ENCODE measurements around the gene NNMT.
"Not testable (repeated sequence)": the region's sequence is repeated elsewhere in the genome, so short reads cannot be mapped to it uniquely, and the experiment has no call there.

The NNMT gene

GRCh38 chr11:114340311-114341131, 44.3 kb downstream of the NNMT start:
- no peaks in the 10 kb centered on the region for H3K36me3 ChIP-seq (ENCODE audit: insufficient read depth, low read length)
- 48% methylated on average over 18 of the region's 18 CpGs for WGBS
- H3K9ac ChIP-seq (ENCODE audit: low read depth, low read length), result no peak overlapping the region
- H3K4me3 ChIP-seq (ENCODE audit: low read length), result no peak overlapping the region
- peaks cover 3% of the 10 kb centered on the region; the same call in 1 of the 2 replicates for H3K4me1 ChIP-seq (ENCODE audit: insufficient read depth, low read length)
- no peak overlapping the region for H3K27ac ChIP-seq (ENCODE audit: low read depth, low read length)
- no peaks in the 10 kb centered on the region for H3K9me3 ChIP-seq (ENCODE audit: insufficient read depth, low read depth, low read length)
- no peaks in the 10 kb centered on the region for H3K27me3 ChIP-seq (ENCODE audit: insufficient read depth, low read length)

- H3K4me1 ChIP-seq (ENCODE audit: insufficient read depth, low read length); H3K4me3 ChIP-seq (ENCODE audit: low read length); H3K9me3 ChIP-seq (ENCODE audit: insufficient read depth, low read depth, low read length); H3K36me3 ChIP-seq (ENCODE audit: insufficient read depth, low read length); H3K9ac ChIP-seq (ENCODE audit: low read depth, low read length); H3K27ac ChIP-seq (ENCODE audit: low read depth, low read length); H3K27me3 ChIP-seq (ENCODE audit: insufficient read depth, low read length): not testable (repeated sequence)
- 84% methylated on average over 2 of the region's 3 CpGs for WGBS
Observed at GRCh38 chr11:114341667-114342066, 45.5 kb downstream of the NNMT start.

GRCh38 chr11:114342476-114342875, 46.3 kb downstream of the NNMT start:
- Histone ChIP-seq H3K27me3 (ENCODE audit: insufficient read depth, low read length) (no peaks in the 10 kb centered on the region), H3K27ac (ENCODE audit: low read depth, low read length) (no peak overlapping the region), H3K4me3 (ENCODE audit: low read length) (no peak overlapping the region), H3K36me3 (ENCODE audit: insufficient read depth, low read length) (no peaks in the 10 kb centered on the region), H3K4me1 (ENCODE audit: insufficient read depth, low read length) (peaks cover 3% of the 10 kb centered on the region; the same call in 1 of the 2 replicates), H3K9me3 (ENCODE audit: insufficient read depth, low read depth, low read length) (peaks cover 10% of the 10 kb centered on the region), H3K9ac (ENCODE audit: low read depth, low read length) (no peak overlapping the region)
- 87% methylated on average over 2 of the region's 2 CpGs for WGBS

GRCh38 chr11:114343020-114343419, 46.8 kb downstream of the NNMT start:
- H3K9me3 ChIP-seq (ENCODE audit: insufficient read depth, low read depth, low read length), result peaks cover 10% of the 10 kb centered on the region
- 96% methylated on average over 6 of the region's 6 CpGs for WGBS
- H3K27me3 ChIP-seq (ENCODE audit: insufficient read depth, low read length), result no peaks in the 10 kb centered on the region
- H3K4me1 ChIP-seq (ENCODE audit: insufficient read depth, low read length), result peaks cover 3% of the 10 kb centered on the region; the same call in 1 of the 2 replicates
- H3K36me3 ChIP-seq (ENCODE audit: insufficient read depth, low read length), result no peaks in the 10 kb centered on the region
- no peak overlapping the region for H3K27ac ChIP-seq (ENCODE audit: low read depth, low read length)
- H3K9ac ChIP-seq (ENCODE audit: low read depth, low read length), result no peak overlapping the region
- H3K4me3 ChIP-seq (ENCODE audit: low read length), result no peak overlapping the region

- peaks cover 10% of the 10 kb centered on the region for H3K9me3 ChIP-seq (ENCODE audit: insufficient read depth, low read depth, low read length)
- no peaks in the 10 kb centered on the region for H3K27me3 ChIP-seq (ENCODE audit: insufficient read depth, low read length)
- H3K4me1 ChIP-seq (ENCODE audit: insufficient read depth, low read length), result peaks cover 3% of the 10 kb centered on the region; the same call in 1 of the 2 replicates
- no peak overlapping the region for H3K9ac ChIP-seq (ENCODE audit: low read depth, low read length)
- 96% methylated on average over 4 of the region's 4 CpGs for whole genome bisulfite sequencing
- no peak overlapping the region for H3K4me3 ChIP-seq (ENCODE audit: low read length)
- H3K27ac ChIP-seq (ENCODE audit: low read depth, low read length), result no peak overlapping the region
- H3K36me3 ChIP-seq (ENCODE audit: insufficient read depth, low read length), result no peaks in the 10 kb centered on the region
Observed at GRCh38 chr11:114343493-114343892, 47.3 kb downstream of the NNMT start.

GRCh38 chr11:114344494-114344893, 48.3 kb downstream of the NNMT start:
- Histone ChIP-seq H3K4me1 (ENCODE audit: insufficient read depth, low read length) (peaks cover 3% of the 10 kb centered on the region; the same call in 1 of the 2 replicates), H3K36me3 (ENCODE audit: insufficient read depth, low read length) (no peaks in the 10 kb centered on the region), H3K4me3 (ENCODE audit: low read length) (no peak overlapping the region), H3K9ac (ENCODE audit: low read depth, low read length) (no peak overlapping the region), H3K9me3 (ENCODE audit: insufficient read depth, low read depth, low read length) (peaks cover 10% of the 10 kb centered on the region), H3K27me3 (ENCODE audit: insufficient read depth, low read length) (no peaks in the 10 kb centered on the region), H3K27ac (ENCODE audit: low read depth, low read length) (no peak overlapping the region)
- WGBS, result 96% methylated on average over 2 of the region's 4 CpGs

GRCh38 chr11:114345575-114346222, 49.5 kb downstream of the NNMT start:
- Histone ChIP-seq H3K4me1 (ENCODE audit: insufficient read depth, low read length) (no peaks in the 10 kb centered on the region), H3K27me3 (ENCODE audit: insufficient read depth, low read length) (no peaks in the 10 kb centered on the region), H3K4me3 (ENCODE audit: low read length) (no peak overlapping the region), H3K9ac (ENCODE audit: low read depth, low read length) (no peak overlapping the region), H3K36me3 (ENCODE audit: insufficient read depth, low read length) (no peaks in the 10 kb centered on the region), H3K9me3 (ENCODE audit: insufficient read depth, low read depth, low read length) (peaks cover 10% of the 10 kb centered on the region), H3K27ac (ENCODE audit: low read depth, low read length) (no peak overlapping the region)
- WGBS, result 98% methylated on average over 2 of the region's 3 CpGs

GRCh38 chr11:114346709-114347141, 50.5 kb downstream of the NNMT start:
- Histone ChIP-seq H3K36me3 (ENCODE audit: insufficient read depth, low read length) (no peaks in the 10 kb centered on the region), H3K27me3 (ENCODE audit: insufficient read depth, low read length) (no peaks in the 10 kb centered on the region), H3K9ac (ENCODE audit: low read depth, low read length) (no peak overlapping the region), H3K4me3 (ENCODE audit: low read length) (no peak overlapping the region), H3K27ac (ENCODE audit: low read depth, low read length) (no peak overlapping the region), H3K4me1 (ENCODE audit: insufficient read depth, low read length) (no peaks in the 10 kb centered on the region), H3K9me3 (ENCODE audit: insufficient read depth, low read depth, low read length) (peaks cover 10% of the 10 kb centered on the region)
- 94% methylated on average over 4 of the region's 4 CpGs for WGBS

- 82% methylated on average over 13 of the region's 13 CpGs for WGBS
- Histone ChIP-seq H3K27ac (ENCODE audit: low read depth, low read length) (no peak overlapping the region), H3K36me3 (ENCODE audit: insufficient read depth, low read length) (no peaks in the 10 kb centered on the region), H3K9ac (ENCODE audit: low read depth, low read length) (no peak overlapping the region), H3K4me1 (ENCODE audit: insufficient read depth, low read length) (no peaks in the 10 kb centered on the region), H3K9me3 (ENCODE audit: insufficient read depth, low read depth, low read length) (peaks cover 10% of the 10 kb centered on the region), H3K4me3 (ENCODE audit: low read length) (no peak overlapping the region), H3K27me3 (ENCODE audit: insufficient read depth, low read length) (no peaks in the 10 kb centered on the region)
Observed at GRCh38 chr11:114348200-114349191, 52.3 kb downstream of the NNMT start.

GRCh38 chr11:114350022-114350421, 53.8 kb downstream of the NNMT start:
- Histone ChIP-seq H3K4me1 (ENCODE audit: insufficient read depth, low read length) (no peaks in the 10 kb centered on the region), H3K4me3 (ENCODE audit: low read length) (no peak overlapping the region), H3K9ac (ENCODE audit: low read depth, low read length) (no peak overlapping the region), H3K9me3 (ENCODE audit: insufficient read depth, low read depth, low read length) (peaks cover 10% of the 10 kb centered on the region), H3K27me3 (ENCODE audit: insufficient read depth, low read length) (no peaks in the 10 kb centered on the region), H3K36me3 (ENCODE audit: insufficient read depth, low read length) (no peaks in the 10 kb centered on the region), H3K27ac (ENCODE audit: low read depth, low read length) (no peak overlapping the region)
- WGBS, result 82% methylated on average over 10 of the region's 10 CpGs

All from HUES64 (cell line).